GM21367 (cell line): ENCODE data around the gene PCSK9.
"Not testable (repeated sequence)": the region's sequence is repeated elsewhere in the genome, so short reads cannot be mapped to it uniquely, and the experiment has no call there.

Source experiments
- ATAC-seq: cut with Tn5 transposase; IDR thresholded peaks from one replicate; pipeline ENCODE4 v1.9.1; 2021; ENCODE audit not compliant: unreplicated experiment

PCSK9 gene

GRCh38 chr1:55007625-55008024, 31.7 kb upstream of the PCSK9 start:
- no peak for ATAC-seq

- no peak for ATAC-seq
Observed at GRCh38 chr1:55010194-55010886, 29.0 kb upstream of the PCSK9 start.

DNA sequence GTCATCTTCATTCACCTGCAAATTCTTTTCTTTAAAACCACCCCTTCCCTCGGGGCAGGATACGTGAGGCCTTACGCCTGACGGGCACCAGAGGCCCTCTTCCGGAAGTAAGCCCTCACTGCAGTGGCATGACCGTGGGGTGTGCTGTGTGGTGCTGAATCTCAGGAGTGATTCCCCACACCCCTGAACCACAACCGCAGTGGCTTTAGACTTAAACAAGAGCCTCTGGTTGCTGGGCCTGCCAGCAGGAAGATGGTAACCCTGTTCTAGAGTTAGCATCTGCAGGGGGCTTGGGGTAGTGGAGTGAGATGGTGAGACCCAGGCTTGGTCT, 28.5 kb upstream of the PCSK9 start:
- ATAC-seq, result no peak

- ATAC-seq, result no peak
Observed at GRCh38 chr1:55012661-55013060, 26.7 kb upstream of the PCSK9 start.

DNA sequence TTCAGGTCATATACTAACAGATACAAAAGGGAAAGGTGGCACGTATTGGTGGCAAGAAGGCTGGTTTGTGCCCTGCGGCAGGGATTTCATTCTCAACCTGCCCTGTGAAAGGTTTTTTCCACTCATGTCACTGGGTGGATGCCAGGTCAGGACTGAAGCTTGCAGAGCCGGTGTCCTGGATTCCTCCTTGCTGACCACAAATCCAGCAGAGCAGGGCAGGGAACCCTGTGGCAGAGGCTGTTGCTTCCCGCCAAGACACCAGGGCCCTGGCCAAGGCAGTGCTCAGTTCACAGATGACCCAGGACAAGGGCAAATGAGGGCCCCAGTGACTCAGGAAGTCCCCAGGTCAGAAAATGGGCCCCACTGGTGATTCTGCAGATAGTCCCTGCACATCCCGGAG, 24.2 kb upstream of the PCSK9 start:
- no peak for ATAC-seq

- no peak for ATAC-seq
Observed at GRCh38 chr1:55015731-55016620, 23.4 kb upstream of the PCSK9 start.

- no peak for ATAC-seq
Observed at GRCh38 chr1:55018395-55018794, 21.0 kb upstream of the PCSK9 start.

DNA sequence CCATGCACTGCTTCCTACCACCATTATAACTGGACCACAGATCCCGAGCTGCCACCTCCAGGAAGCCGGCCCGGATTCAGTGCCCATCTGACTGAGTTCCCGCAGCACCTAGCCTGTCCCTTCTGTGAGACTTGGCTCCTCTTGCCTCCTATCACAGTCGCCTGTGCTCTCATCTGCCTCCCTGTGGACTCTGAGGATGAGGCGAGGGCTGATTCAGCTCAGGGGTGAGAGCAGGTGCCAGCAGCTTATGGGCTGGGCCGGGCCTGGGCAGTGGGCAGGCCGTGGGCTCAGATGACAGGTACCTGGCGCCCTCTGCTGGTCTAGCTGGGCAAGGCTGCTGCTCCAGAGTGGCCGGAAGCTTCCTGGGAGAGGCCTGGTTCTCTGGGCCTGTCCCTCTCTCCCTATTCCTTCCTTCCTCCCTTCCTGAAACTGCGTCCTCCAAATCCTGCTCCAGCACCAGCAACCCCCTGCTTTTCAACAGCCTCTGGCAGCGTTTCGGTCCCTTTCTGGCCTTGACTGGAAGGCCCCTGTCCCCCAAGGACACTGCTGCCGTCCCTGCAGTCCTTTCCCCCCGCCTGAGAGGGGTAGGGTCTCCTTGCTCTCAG, 17.3 kb upstream of the PCSK9 start:
- peak; percentile 73 for ATAC-seq

GRCh38 chr1:55024163-55024562, 15.2 kb upstream of the PCSK9 start:
- ATAC-seq, result not testable (repeated sequence)

DNA sequence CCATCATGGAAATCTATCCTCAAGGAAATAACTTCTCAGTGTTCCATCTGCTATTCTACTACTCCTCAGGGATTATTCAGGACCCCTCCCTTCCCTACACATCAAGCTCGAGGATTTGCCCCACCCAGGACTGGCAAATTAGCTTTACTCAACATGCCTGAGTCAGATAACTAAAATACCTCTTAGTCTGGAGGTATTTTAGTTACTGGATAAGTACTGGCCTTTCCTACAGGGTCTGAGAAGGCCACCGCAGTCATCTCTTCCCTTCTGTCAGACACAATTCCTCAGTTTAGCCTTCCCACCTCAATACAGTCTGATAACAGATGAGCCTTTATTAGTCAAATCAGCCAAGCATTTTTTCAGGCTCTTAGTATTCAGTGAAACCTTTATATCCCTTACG, 12.7 kb upstream of the PCSK9 start:
- ATAC-seq, result not testable (repeated sequence)

GRCh38 chr1:55031098-55031497, 8.2 kb upstream of the PCSK9 start:
- ATAC-seq, result not testable (repeated sequence)

GRCh38 chr1:55033265-55033614, 6.1 kb upstream of the PCSK9 start:
- no peak for ATAC-seq

DNA sequence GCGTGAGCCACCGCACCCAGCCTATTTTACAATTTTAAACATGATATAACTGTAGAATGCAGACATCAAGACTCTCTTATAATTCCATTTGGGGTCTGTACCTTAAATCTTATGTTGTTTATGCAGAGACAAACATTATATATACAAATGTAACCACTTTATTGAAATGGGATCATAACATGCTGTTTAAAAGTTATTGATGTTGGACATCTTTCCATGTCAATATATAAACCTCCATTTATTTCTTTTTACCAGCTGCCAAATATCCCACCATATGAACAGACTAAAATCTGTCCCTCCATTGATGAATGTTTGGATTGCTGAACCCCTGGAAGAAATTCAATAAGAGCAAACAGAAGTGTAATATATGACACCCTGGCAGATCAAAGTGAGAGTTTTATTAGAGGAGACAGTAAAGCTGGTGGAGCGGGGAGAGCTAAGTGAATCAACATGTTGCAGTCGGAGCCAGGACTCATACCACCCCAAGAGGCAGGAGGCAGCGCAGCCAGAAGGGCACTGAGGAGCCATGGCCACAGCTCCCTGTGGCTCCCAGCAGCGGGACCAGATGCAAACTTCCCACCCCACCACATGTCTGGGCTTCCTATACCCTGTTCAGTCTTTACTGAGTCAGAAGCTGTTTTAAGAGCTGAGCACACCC, 4.7 kb upstream of the PCSK9 start:
- no peak for ATAC-seq

DNA sequence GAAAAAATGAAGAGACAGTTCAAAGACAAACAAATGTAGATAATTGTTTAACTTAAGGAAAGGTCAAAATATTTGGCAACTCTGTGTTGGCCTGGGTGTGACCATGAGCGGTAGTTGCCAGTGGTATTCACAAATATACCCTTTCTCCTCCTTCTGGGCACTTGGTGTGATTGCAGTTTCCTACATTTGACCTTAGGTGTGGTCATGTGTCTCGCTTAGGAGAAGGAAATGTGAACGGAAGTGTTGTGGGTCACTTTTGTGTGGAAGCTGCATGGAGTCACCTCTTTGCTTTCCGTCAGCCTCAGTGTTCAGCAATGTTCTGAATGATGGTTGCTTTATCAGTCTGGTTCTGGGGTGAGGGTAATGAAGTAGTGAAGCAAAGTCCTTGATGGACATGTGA, 3.4 kb upstream of the PCSK9 start:
- ATAC-seq, result no peak

GRCh38 chr1:55037733-55038551, 1.4 kb upstream of the PCSK9 start:
- ATAC-seq, result no peak

DNA sequence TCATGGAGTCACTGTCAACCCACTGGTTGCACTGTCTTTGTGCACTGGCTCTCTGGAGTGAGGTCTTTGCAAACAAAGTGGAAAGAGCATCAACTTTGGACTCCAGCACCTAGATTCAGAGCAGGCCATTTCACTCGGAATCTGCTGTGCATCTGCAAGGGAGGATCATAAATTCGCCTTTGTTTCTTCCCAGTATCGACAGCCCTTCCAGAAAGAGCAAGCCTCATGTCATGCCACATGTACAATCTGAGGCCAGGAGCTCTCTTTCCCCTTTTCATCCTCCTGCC, 853 bp upstream of the PCSK9 start:
- ATAC-seq, result no peak

DNA sequence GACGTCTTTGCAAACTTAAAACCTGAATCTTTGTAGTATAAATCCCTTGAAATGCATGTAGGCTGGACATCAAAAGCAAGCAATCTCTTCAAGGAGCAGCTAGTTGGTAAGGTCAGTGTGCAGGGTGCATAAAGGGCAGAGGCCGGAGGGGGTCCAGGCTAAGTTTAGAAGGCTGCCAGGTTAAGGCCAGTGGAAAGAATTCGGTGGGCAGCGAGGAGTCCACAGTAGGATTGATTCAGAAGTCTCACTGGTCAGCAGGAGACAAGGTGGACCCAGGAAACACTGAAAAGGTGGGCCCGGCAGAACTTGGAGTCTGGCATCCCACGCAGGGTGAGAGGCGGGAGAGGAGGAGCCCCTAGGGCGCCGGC, 390 bp upstream of the PCSK9 start:
- ATAC-seq, result no peak

- no peak for ATAC-seq
Observed at GRCh38 chr1:55040083-55040932, 960 bp downstream of the PCSK9 start.

GRCh38 chr1:55040933-55041494, 1.7 kb downstream of the PCSK9 start:
- no peak for ATAC-seq

- ATAC-seq, result no peak
Observed at GRCh38 chr1:55041613-55042012, 2.3 kb downstream of the PCSK9 start.
